Type B pancreatic cell (in vitro differentiated cells): ENCODE results near the gene CFAP410. TPM values are rescaled to one million over a fixed set of nuclear protein-coding genes. Genes with fewer than 3 reads are reported as not detected.
"Not testable (repeated sequence)": the region's sequence is repeated elsewhere in the genome, so short reads cannot be mapped to it uniquely, and the experiment has no call there.

Experiments used
- DNase-seq: peaks from one replicate; pipeline ENCODE4 v3.0.0; 2021; ENCODE audit warnings: mixed read lengths; ENCODE audit not compliant: unreplicated experiment; ENCODE audit errors: extremely low spot score
- H3K27ac Mint-ChIP-seq: 2 replicates; pipeline ENCODE4 v1.8.0; 2021; ENCODE audit warnings: mild to moderate bottlenecking, mixed read lengths
- H3K27me3 Mint-ChIP-seq: 2 replicates; pipeline ENCODE4 v1.8.0; 2021; ENCODE audit warnings: mixed read lengths
- H3K36me3 Mint-ChIP-seq: 2 replicates; pipeline ENCODE4 v1.8.0; 2021; ENCODE audit warnings: mixed read lengths
- H3K4me1 Mint-ChIP-seq: one replicate; pipeline ENCODE4 v1.8.0; 2021; ENCODE audit warnings: mixed read lengths; ENCODE audit not compliant: unreplicated experiment
- H3K4me3 Mint-ChIP-seq: 2 replicates; pipeline ENCODE4 v1.8.0; 2021; ENCODE audit warnings: mild to moderate bottlenecking, mixed read lengths
- H3K9me3 Mint-ChIP-seq: 2 replicates; pipeline ENCODE4 v1.8.0; 2021; ENCODE audit warnings: mixed read lengths
- CTCF ChIP-seq: fragments of 200-600 bp; sonication (generic); conservative IDR thresholded peaks from 2 replicates; pipeline ENCODE4 v1.5.0; 2021; ENCODE audit warnings: antibody characterized with exemption, mild to moderate bottlenecking
- total RNA-seq: library from RNA; stranded (reverse); gene quantifications from 2 replicates; pipeline ENCODE4 v1.2.1, GENCODE V29; 2021; ENCODE audit warnings: low replicate concordance

The CFAP410 gene
- total RNA-seq, 1 donor from 2014 or later: 15.1 TPM

GRCh38 chr21:44304877-44305293 is 34.3 kb downstream of the CFAP410 start:
- peak; percentile 78 for TF ChIP-seq CTCF

GRCh38 chr21:44304011-44304616 is 35.1 kb downstream of the CFAP410 start:
- Mint-ChIP-seq H3K27me3 (no peaks in the 10 kb centered on the region), H3K36me3 (no peaks in the 10 kb centered on the region), H3K9me3 (no peaks in the 10 kb centered on the region), H3K4me1 (peaks cover 33% of the 10 kb centered on the region), H3K4me3 (no peak overlapping the region), H3K27ac (peak overlapping the region; percentile 93)
- TF ChIP-seq CTCF: no peak
- no peak for DNase-seq

More at GRCh38 chr21:44304877-44305293, 34.3 kb downstream of the CFAP410 start:
- Mint-ChIP-seq H3K27me3 (no peaks in the 10 kb centered on the region), H3K4me3 (peak overlapping the region; percentile 75), H3K9me3 (no peaks in the 10 kb centered on the region), H3K36me3 (no peaks in the 10 kb centered on the region), H3K27ac (peak overlapping the region; percentile 88), H3K4me1 (peaks cover 30% of the 10 kb centered on the region)
- no peak for DNase-seq

DNA sequence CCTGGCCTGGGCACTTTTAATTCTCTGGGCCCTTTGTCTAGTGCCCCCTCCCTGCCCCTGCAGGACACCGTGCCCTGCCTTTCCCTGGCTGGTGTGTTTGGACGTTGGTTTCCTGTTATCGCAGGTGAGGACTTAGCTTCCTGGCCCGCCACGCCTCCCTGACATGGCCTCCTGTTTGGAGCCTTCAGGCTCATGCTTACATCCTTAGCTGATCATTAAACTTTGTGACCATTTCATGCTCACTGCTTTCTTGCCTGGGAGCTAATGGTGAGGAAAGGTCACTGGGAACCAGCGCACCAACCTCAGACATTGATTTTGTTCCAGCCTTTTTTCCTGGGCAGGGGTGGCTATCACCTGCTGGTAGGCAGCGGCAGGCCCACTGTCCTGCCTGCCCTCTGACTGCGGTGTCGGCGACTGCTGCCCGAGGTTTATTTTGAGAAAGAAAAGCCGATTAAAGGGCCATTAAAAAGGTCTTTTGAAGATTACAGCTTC is 35.7 kb downstream of the CFAP410 start:
- no peaks in the 10 kb centered on the region for H3K9me3 Mint-ChIP-seq
- DNase-seq: no peak

DNA sequence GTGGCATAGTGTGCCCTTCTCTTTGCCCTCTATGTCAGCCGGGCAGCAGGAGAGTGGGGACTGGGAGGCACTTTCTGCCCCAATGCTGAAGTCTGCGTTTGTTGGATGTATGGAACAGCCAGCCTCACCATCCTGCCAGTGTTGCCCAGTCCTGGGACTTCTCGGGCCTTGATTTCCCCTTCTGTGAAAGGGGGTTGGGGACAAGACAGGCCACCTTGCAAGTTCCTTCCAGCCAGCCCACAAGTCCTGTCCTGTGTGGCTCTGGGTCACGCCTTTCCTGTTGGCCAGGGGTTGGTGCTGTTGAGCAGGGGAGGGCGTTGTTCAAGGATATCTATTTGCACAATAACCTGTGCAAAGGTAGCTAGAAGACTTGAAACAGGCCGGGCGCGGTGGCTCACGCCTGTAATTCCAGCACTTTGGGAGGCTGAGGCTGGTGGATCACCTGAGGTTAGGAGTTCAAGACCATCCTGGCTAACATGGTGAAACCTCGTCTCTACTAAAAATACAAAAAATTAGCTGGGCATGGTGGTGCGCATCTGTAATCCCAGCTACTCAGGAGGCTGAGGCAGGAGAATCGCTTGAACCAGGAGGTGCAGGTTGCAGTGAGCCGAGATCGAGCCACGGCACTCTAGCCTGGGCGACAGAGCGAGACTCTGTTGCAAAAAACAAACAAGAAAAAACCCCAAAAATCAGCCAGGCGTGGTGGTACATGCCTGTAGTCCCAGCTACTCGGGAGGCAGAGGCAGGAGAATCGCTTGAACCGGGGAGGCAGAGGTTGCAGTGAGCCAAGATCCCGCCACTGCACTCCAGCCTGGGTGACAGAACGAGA is 36.4 kb downstream of the CFAP410 start:
- peak overlapping the region; percentile 76 for H3K4me3 Mint-ChIP-seq
- H3K4me1 Mint-ChIP-seq: peaks cover 32% of the 10 kb centered on the region
- H3K27me3 Mint-ChIP-seq, DNase-seq, H3K36me3 Mint-ChIP-seq, H3K9me3 Mint-ChIP-seq: not testable (repeated sequence)
- H3K27ac Mint-ChIP-seq: peak overlapping the region; percentile 93

More for the DNA sequence above, 35.7 kb downstream of the CFAP410 start:
- no peaks in the 10 kb centered on the region for H3K36me3 Mint-ChIP-seq
- peak overlapping the region; percentile 93 for H3K27ac Mint-ChIP-seq
- no peak for TF ChIP-seq CTCF
- peak overlapping the region; percentile 86 for H3K4me3 Mint-ChIP-seq
- H3K4me1 Mint-ChIP-seq: peaks cover 34% of the 10 kb centered on the region
- no peaks in the 10 kb centered on the region for H3K27me3 Mint-ChIP-seq

DNA sequence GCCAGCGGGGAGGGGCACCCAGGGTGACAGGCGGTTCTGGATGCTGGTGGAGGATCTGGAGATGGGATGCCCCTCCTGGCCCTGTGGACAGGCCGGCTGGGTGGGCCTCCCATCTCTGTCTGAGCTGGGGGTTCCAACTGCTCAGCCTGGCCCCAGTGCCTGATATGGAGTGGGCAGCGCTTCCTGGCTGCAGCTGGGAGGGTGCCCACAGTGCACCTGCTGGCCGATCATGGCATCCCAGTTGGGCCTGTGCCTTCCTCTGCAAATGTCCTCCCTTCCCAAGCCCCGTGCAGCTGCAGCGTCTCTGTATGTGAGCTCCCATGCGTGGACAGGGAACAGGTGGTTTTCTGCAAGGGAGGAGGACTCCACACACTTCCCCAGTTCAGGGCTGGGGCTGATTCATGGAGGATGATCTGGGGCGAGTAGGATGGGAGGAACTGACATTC is 37.2 kb downstream of the CFAP410 start:
- no peak for TF ChIP-seq CTCF
- H3K4me3 Mint-ChIP-seq: peak overlapping the region; percentile 76
- no peaks in the 10 kb centered on the region for H3K36me3 Mint-ChIP-seq
- H3K27me3 Mint-ChIP-seq: no peaks in the 10 kb centered on the region
- H3K27ac Mint-ChIP-seq: peak overlapping the region; percentile 78
- peaks cover 24% of the 10 kb centered on the region for H3K4me1 Mint-ChIP-seq
- no peak for DNase-seq
- H3K9me3 Mint-ChIP-seq: no peaks in the 10 kb centered on the region

GRCh38 chr21:44301141-44301540 is 38.0 kb downstream of the CFAP410 start:
- Mint-ChIP-seq H3K4me3 (peak overlapping the region; percentile 86), H3K9me3 (no peaks in the 10 kb centered on the region), H3K4me1 (peaks cover 24% of the 10 kb centered on the region), H3K27me3 (no peaks in the 10 kb centered on the region), H3K36me3 (no peaks in the 10 kb centered on the region), H3K27ac (peak overlapping the region; percentile 82)
- TF ChIP-seq CTCF: no peak
- DNase-seq: no peak
